ENCODE results near the gene SLC7A5.
A peak's percentile ranks its signal among the peaks of the same experiment; 100 is the strongest.
"Not testable (repeated sequence)": the region's sequence is repeated elsewhere in the genome, so short reads cannot be mapped to it uniquely, and the experiment has no call there.

Gene SLC7A5

DNA sequence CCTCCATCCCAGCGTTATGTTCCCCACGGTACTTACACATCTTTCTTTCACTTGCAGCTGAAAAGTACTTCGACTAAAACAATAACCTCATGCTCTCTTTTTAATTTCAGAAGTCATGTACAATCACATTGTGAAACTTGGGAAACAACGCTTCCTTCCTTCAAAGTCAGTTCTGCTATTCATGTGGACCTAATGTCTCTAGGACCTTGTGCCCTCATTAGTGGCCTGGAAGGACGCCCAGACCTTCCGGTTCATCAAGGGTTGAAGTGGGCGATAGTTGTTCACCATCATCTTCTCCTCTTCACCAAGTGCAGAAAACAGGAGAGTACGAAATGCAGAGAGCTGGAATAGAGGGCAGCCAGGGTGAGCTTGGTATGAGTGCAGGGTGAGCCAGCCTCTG, 18.6 kb upstream of the SLC7A5 start:
- DNase-seq (ENCODE audit: low spot score) = not testable (repeated sequence)

- DNase-seq (ENCODE audit: low spot score) = not testable (repeated sequence)
Measured at GRCh38 chr16:87885371-87885967, 16.2 kb upstream of the SLC7A5 start.

- DNase-seq (ENCODE audit: low spot score) = no peak
Measured at GRCh38 chr16:87882436-87883019, 13.2 kb upstream of the SLC7A5 start.

DNA sequence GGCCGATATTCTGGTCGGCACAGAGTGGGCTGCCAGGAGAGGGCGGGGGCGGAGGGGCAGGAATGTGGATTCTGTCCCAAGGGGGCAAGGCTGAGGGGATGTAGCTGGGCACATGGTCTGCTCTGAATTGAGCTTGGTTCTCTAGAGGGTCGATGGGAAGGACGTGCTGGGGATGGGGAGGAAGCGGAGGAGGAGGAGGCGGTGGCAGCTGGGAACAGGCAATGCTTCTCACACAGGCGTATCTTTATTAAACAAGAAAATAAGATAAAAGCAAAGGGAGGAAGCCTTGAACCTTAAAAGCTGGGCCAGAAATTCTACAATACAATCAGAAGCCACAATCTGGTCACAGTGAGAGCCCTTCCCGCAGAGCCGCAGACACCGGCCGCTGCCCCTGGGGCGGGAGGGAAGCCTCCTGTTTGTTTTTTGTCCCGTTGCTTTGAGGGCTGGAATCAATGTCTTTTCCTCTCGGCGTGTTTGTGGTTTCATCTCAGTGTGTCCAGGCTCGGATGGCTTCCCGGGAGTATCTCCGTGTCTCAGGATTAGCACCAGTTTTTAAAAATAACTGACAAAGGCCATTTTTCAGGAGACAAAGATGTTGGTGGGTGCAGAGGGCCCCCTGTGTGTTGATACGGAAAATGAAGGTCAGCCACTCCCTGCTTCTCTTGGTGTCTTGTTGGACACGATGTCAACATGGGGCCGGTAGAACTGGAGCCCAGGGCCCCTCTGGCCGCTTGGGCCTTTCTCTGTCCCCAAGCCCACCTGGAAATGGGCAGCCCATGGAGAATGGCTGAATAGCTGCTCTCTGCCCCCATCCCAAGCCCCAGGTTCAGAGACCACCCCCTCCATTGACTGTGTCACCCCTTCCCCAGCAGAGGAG, 12.3 kb upstream of the SLC7A5 start:
- DNase-seq (ENCODE audit: low spot score) = no peak

GRCh38 chr16:87880117-87880696, 10.9 kb upstream of the SLC7A5 start:
- no peak for DNase-seq (ENCODE audit: low spot score)

- DNase-seq (ENCODE audit: low spot score) = not testable (repeated sequence)
Measured at GRCh38 chr16:87879411-87880013, 10.2 kb upstream of the SLC7A5 start.

- no peak for DNase-seq (ENCODE audit: low spot score)
Measured at GRCh38 chr16:87878704-87879103, 9.4 kb upstream of the SLC7A5 start.

GRCh38 chr16:87877942-87878507, 8.7 kb upstream of the SLC7A5 start:
- DNase-seq (ENCODE audit: low spot score) = no peak

DNA sequence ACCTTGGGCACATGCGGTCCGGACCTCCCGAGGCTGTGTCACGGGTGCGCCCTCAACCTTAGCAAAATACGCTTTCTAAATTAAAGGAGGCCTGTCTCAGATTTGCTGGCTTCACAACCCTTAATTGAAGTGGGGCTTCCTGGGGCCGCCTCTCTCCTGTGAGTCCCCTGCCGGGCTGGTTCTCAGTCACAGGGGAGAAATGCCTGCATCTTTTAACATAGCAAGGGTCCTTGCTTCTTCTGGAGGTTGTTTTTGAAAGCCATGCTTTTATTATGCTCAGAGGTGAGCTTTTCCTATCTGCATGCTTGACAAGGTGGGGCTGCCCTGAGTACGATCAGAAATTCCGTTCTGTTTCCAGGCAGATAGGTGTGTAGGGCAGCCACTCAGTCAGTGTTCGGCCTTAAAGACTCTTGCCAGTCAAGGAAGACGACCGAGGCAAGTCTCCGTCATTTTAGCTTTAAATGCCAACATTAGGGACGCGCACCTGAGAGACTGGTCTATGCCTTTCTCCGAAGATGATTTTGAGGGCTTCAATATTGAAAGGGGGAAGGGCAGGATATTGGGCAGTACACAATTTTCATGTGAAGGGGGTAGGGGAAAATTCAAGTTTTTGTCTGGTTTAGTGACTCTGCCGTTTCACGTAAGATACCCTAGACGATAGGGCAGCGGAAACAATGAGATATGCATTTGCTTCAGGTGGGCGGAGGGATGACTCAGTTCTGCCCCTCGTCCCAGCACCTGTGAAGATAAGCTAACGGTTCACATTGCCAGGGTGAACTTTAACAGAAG, 5.5 kb upstream of the SLC7A5 start:
- DNase-seq (ENCODE audit: low spot score) = no peak

GRCh38 chr16:87870418-87871291, 1.3 kb upstream of the SLC7A5 start:
- peak; percentile 71 for DNase-seq (ENCODE audit: low spot score)

GRCh38 chr16:87869879-87870417, 641 bp upstream of the SLC7A5 start:
- DNase-seq (ENCODE audit: low spot score) = not testable (repeated sequence)

DNA sequence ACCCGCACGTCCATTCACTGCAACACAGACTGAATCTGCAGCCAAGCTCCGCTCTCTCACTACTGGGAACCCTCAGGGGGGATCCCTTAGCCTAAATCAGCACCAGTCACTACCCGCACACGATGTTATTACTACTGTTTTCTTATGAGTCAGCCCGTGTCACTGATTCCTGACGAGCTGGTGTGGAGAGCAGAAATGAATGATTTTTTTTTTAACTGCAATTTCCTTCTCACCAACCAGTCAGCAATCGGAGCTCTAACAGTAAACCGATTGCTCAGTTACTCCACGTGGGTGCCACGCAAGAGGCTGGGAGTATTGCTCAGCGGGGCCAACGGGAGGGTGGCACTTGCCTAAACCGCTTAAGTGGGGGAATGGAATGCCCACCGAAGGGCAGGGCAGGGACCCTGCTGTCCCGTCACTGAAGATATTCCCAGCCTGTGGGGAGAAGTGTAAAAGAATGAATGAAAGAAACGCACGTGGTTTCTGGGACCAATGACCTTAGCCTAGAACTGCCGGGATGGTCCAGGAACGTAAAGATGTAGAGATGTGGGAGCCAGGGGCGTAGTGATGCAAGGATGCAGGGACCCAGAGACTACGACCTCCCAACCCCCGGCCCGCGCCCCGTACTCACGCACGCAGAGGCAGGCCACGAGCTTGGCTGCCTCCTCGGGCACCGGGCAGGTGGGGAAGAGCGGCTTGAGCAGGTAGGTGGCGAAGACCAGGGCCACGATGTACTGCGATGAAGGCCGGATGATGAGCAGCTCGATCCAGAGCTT, 865 bp downstream of the SLC7A5 start:
- peak; percentile 32 for DNase-seq (ENCODE audit: low spot score)

DNA sequence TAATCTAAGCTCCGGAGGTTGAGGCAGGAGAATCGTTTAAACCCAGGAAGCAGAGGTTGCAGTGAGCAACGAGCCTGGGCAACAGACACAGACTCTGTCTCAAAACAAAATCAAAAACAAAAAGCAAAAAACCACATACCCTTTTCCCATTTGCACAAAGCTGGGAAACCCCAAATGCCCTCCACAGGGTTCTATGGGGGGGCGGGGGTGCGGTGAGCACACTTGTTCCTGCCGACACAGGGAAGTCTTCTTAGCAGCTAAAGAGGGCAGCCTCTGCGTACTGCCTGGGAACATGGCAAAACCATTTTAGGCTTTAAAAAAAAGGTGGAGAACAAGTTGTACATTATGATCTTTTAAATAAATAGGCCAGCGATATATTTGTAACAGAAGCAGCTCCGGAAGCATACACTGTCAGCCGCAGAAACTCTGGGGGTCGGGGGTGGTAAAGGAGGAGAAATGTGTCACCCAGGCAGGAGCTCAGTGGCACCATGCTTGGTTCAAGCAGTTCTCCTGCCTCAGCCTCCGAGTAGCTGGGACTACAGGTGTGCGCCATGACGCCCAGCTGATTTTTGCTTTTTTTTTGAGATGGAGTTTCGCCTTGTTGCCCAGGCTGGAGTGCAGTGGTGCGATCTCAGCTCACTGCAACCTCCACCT, 3.3 kb downstream of the SLC7A5 start:
- DNase-seq (ENCODE audit: low spot score) = not testable (repeated sequence)

- DNase-seq (ENCODE audit: low spot score) = no peak
Measured at GRCh38 chr16:87864331-87864989, 4.8 kb downstream of the SLC7A5 start.

- DNase-seq (ENCODE audit: low spot score) = not testable (repeated sequence)
Measured at GRCh38 chr16:87863327-87863635, 6.0 kb downstream of the SLC7A5 start.

DNA sequence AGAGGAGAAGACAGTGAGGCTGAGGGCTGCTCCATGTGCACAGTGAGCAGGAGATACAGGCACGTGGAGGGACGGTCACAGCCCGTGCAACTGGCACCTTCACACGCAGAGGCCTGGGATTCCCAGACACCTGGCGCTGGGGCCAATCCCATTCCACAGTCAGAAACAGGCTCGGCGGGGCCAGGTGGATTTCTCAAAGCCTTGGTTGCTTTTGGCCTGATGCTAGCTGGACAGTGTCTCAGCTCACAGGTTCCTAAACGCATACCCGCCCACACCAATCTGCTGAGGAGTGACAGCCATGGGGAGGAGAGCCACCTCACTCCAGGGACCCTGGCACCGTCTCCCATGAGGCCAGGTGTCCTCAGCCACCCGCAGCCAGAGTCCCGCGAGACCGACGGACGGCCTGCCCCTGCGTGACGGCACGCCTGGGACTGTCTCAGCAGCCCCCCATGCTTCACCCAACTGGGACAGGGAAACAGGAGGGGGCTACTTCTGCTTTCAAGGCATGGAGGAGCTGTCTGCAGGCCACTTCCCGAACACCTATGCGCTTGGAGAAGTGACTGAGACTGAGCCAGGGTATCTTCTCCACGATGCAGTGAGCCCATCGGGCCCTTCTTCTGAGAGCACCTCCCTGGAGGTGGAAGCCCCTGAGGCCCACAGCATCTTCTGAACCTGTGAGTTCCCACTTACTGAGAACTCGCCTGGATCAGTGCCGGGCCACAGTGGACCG, 6.5 kb downstream of the SLC7A5 start:
- not testable (repeated sequence) for DNase-seq (ENCODE audit: low spot score)

- DNase-seq (ENCODE audit: low spot score) = not testable (repeated sequence)
Measured at GRCh38 chr16:87861300-87862099, 7.8 kb downstream of the SLC7A5 start.
